Tibial nerve (tissue), 4 donors: Measurements from ENCODE around the gene KHDRBS1. TPM values are rescaled to one million over a fixed set of nuclear protein-coding genes. Genes with fewer than 3 reads are reported as not detected.

Experiments
- DNase-seq, 2 donors: peaks; one replicate each; pipeline ENCODE4 v3.0.0-alpha.2; 2019; ENCODE audit warnings: low spot score in 2 of 2
- H3K27ac ChIP-seq, 4 donors: fragments of 200-600 bp; sonication (generic) in 3 of 4; one replicate each; pipeline ENCODE4 v1.5.1; 2017 to 2019; ENCODE audit warnings: mild to moderate bottlenecking in 1 of 4
- H3K27me3 ChIP-seq, 2 donors: fragments of 200-600 bp; sonication (generic) in 1 of 2; one replicate each; pipeline versions ENCODE4 v1.5.1 to v1.6.0; 2017 to 2019
- H3K36me3 ChIP-seq, 3 donors: fragments of 200-600 bp; sonication (generic); one replicate each; pipeline ENCODE4 v1.5.1; 2018 to 2019
- H3K4me1 ChIP-seq, 4 donors: fragments of 200-600 bp; sonication (generic) in 3 of 4; one replicate each; pipeline ENCODE4 v1.5.1; 2017 to 2019
- H3K4me3 ChIP-seq, 4 donors: fragments of 200-600 bp; sonication (generic) in 3 of 4; one replicate each; pipeline ENCODE4 v1.5.1; 2017 to 2019; ENCODE audit warnings: mild to moderate bottlenecking in 1 of 4, moderate library complexity in 1 of 4
- H3K9me3 ChIP-seq, 4 donors: fragments of 200-600 bp; sonication (generic) in 3 of 4; one replicate each; pipeline ENCODE4 v1.5.1; 2017 to 2019
- CTCF ChIP-seq, 5 experiments: fragments of 200-600 bp in 3 of 5; fragments of 450-650 bp in 2 of 5; sonication (generic) in 3 of 5; IDR thresholded peaks; one replicate each; pipeline ENCODE4 v1.5.1; 2016 to 2019; ENCODE audit warnings: antibody characterized with exemption in 5 of 5, mild to moderate bottlenecking in 3 of 5, moderate library complexity in 2 of 5
- EP300 ChIP-seq, 2 donors: sonication (generic); formaldehyde crosslinking; IDR thresholded peaks; one replicate each; pipeline ENCODE4 v1.6.1; 2017; ENCODE audit warnings: antibody characterized with exemption in 2 of 2, mild to moderate bottlenecking in 1 of 2
- POLR2A ChIP-seq, 2 donors: fragments of 450-650 bp; IDR thresholded peaks; one replicate each; pipeline ENCODE4 v1.6.1; 2017; ENCODE audit warnings: antibody characterized with exemption in 2 of 2, mild to moderate bottlenecking in 2 of 2, moderate library complexity in 2 of 2
- WGBS, 2 donors: methylation state at CpG; one replicate each; pipeline ENCODE4 v1.1.5; 2018; 5-methylcytosine and 5-hydroxymethylcytosine counted together
- total RNA-seq, 4 donors: library from RNA; depleted of rRNA; stranded (reverse); fragments of >200 nt; gene quantifications; one replicate each; pipeline ENCODE4 v1.1.0, GENCODE V29; 2016

KHDRBS1 gene
- total RNA-seq, 4 donors from 2014 or later: 61.5 to 92.6 (median 78.6) TPM

GRCh38 chr1:32035119-32035518 is 21.5 kb downstream of the KHDRBS1 start:
- H3K36me3 ChIP-seq: peaks cover 0 to 87% (median 33%) of the 10 kb centered on the region in 3 donors
- H3K9me3 ChIP-seq: no peaks in the 10 kb centered on the region
- no peaks in the 10 kb centered on the region for H3K27me3 ChIP-seq
- no peak for DNase-seq
- TF ChIP-seq CTCF (IDR thresholded peaks at IDR 0.05): no peak
- TF ChIP-seq POLR2A (IDR thresholded peaks at IDR 0.05): no peak
- no peak for TF ChIP-seq EP300 (IDR thresholded peaks at IDR 0.05)
- whole genome bisulfite sequencing, 2 donors: 76 to 79% methylated on average over 3 of the region's 3 CpGs
- no peak overlapping the region for H3K4me3 ChIP-seq
- no peak overlapping the region for H3K27ac ChIP-seq
- H3K4me1 ChIP-seq: peaks cover 0 to 45% (median 8%) of the 10 kb centered on the region in 4 donors

- WGBS, 2 donors: 36 to 63% methylated on average over 3 of the region's 3 CpGs
- DNase-seq: no peak
- H3K36me3 ChIP-seq: peaks cover 0 to 68% (median 22%) of the 10 kb centered on the region in 3 donors
These were observed 27.0 kb downstream of the KHDRBS1 start for GRCh38 chr1:32040711-32041110.

GRCh38 chr1:32042330-32042729 is 28.7 kb downstream of the KHDRBS1 start:
- TF ChIP-seq POLR2A (IDR thresholded peaks at IDR 0.05) (no peak), CTCF (IDR thresholded peaks at IDR 0.05) (no peak), EP300 (IDR thresholded peaks at IDR 0.05) (no peak)
- no peak overlapping the region for H3K4me3 ChIP-seq
- 29 to 42% methylated on average over 5 of the region's 5 CpGs for WGBS, 2 donors
- H3K4me1 ChIP-seq: peaks cover 0 to 35% (median 8%) of the 10 kb centered on the region in 4 donors
- H3K36me3 ChIP-seq: peaks cover 0 to 58% (median 22%) of the 10 kb centered on the region in 3 donors
- peak overlapping the region in 3 of 4 donors; percentile 6 to 86 (median 78) for H3K27ac ChIP-seq
- no peaks in the 10 kb centered on the region for H3K27me3 ChIP-seq
- no peak for DNase-seq
- H3K9me3 ChIP-seq: no peaks in the 10 kb centered on the region

More at GRCh38 chr1:32040711-32041110, 27.0 kb downstream of the KHDRBS1 start:
- Histone ChIP-seq H3K27me3 (no peaks in the 10 kb centered on the region), H3K4me3 (no peak overlapping the region), H3K27ac (peak overlapping the region in 3 of 4 donors; percentile 36 to 86 (median 78)), H3K4me1 (peaks cover 0 to 35% (median 8%) of the 10 kb centered on the region in 4 donors), H3K9me3 (no peaks in the 10 kb centered on the region)
- TF ChIP-seq POLR2A (IDR thresholded peaks at IDR 0.05) (no peak), EP300 (IDR thresholded peaks at IDR 0.05) (peak in 1 of 2 donors; percentile 53)

- Histone ChIP-seq H3K4me1 (peaks cover 0 to 35% (median 8%) of the 10 kb centered on the region in 4 donors), H3K9me3 (no peaks in the 10 kb centered on the region), H3K27me3 (no peaks in the 10 kb centered on the region), H3K27ac (no peak overlapping the region), H3K36me3 (peaks cover 0 to 39% (median 10%) of the 10 kb centered on the region in 3 donors), H3K4me3 (no peak overlapping the region)
- no peak for DNase-seq
- WGBS, 2 donors: 82 to 83% methylated on average over 1 of the region's 1 CpG
- no peak for TF ChIP-seq POLR2A (IDR thresholded peaks at IDR 0.05)
- TF ChIP-seq EP300 (IDR thresholded peaks at IDR 0.05): no peak
- TF ChIP-seq CTCF (IDR thresholded peaks at IDR 0.05): no peak
These were observed 30.6 kb downstream of the KHDRBS1 start for GRCh38 chr1:32044234-32044633.

- no peak overlapping the region for H3K4me3 ChIP-seq
- no peak for DNase-seq
- WGBS, 2 donors: 86 to 89% methylated on average over 2 of the region's 2 CpGs
- no peak for TF ChIP-seq POLR2A (IDR thresholded peaks at IDR 0.05)
- peak in 1 of 2 donors; percentile 17 for TF ChIP-seq EP300 (IDR thresholded peaks at IDR 0.05)
- peaks cover 0 to 21% (median 4%) of the 10 kb centered on the region in 4 donors for H3K4me1 ChIP-seq
- no peaks in the 10 kb centered on the region for H3K9me3 ChIP-seq
- peak overlapping the region in 1 of 4 donors; percentile 10 for H3K27ac ChIP-seq
- H3K27me3 ChIP-seq: no peaks in the 10 kb centered on the region
- peaks cover 0 to 28% (median 10%) of the 10 kb centered on the region in 3 donors for H3K36me3 ChIP-seq
These were observed 32.1 kb downstream of the KHDRBS1 start for GRCh38 chr1:32045772-32046171.

- TF ChIP-seq EP300 (IDR thresholded peaks at IDR 0.05): no peak
- TF ChIP-seq POLR2A (IDR thresholded peaks at IDR 0.05): no peak
- TF ChIP-seq CTCF (IDR thresholded peaks at IDR 0.05): no peak
- Histone ChIP-seq H3K27ac (no peak overlapping the region), H3K4me1 (peaks cover 0 to 4% (median 1%) of the 10 kb centered on the region in 4 donors), H3K9me3 (no peaks in the 10 kb centered on the region), H3K27me3 (no peaks in the 10 kb centered on the region), H3K36me3 (peaks cover 0 to 33% (median 0%) of the 10 kb centered on the region in 3 donors), H3K4me3 (no peak overlapping the region)
- DNase-seq: no peak
These were observed 34.0 kb downstream of the KHDRBS1 start for GRCh38 chr1:32047701-32048100.
